HG03045 (cell line): ENCODE data around the gene KCNF1.

ENCODE experiments used
- ATAC-seq: cut with Tn5 transposase; IDR thresholded peaks from one replicate; pipeline ENCODE4 v1.9.1; 2021; ENCODE audit warnings: mild to moderate bottlenecking, moderate library complexity; ENCODE audit not compliant: unreplicated experiment

The KCNF1 gene

GRCh38 chr2:10879624-10880585 lies 31.8 kb upstream of the KCNF1 start:
- peak; percentile 7 for ATAC-seq

DNA sequence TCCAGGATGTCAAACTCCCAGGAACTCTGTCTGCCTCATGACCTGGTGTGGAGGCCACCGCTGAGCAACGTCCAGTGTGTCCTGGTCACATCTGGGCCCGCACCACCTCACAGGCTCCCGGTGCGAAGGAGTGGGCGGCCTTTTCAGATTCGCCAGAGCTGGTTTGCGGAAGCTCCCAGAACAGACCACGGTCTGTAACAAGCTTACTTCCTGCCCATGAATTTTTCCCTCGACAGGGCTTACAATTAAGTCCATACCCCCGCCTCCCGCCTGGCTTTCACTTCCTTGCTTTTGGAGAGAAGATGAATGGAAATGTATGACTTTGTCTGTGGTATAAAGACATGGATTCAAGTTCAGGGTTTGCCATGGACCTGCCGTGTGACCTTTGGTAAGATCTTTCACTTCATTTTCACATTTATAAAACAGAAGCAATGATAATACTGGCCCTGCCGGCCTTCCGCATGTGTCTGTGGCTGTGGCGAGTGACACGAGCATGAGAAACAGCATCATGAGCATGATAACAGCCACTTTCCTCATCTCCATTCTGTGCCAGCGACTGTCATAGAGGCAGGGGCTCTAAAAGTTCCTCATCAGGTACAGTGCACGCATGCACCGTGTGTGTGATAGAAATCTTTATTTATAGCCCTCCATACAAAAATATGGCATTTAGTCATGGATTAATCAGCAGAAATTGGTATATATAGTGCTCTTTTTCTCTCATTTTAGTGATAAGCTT lies 31.0 kb upstream of the KCNF1 start:
- peak; percentile 38 for ATAC-seq

- no peak for ATAC-seq
These were observed 29.2 kb upstream of the KCNF1 start for GRCh38 chr2:10882568-10882967.

- no peak for ATAC-seq
These were observed 28.7 kb upstream of the KCNF1 start for GRCh38 chr2:10883066-10883465.

DNA sequence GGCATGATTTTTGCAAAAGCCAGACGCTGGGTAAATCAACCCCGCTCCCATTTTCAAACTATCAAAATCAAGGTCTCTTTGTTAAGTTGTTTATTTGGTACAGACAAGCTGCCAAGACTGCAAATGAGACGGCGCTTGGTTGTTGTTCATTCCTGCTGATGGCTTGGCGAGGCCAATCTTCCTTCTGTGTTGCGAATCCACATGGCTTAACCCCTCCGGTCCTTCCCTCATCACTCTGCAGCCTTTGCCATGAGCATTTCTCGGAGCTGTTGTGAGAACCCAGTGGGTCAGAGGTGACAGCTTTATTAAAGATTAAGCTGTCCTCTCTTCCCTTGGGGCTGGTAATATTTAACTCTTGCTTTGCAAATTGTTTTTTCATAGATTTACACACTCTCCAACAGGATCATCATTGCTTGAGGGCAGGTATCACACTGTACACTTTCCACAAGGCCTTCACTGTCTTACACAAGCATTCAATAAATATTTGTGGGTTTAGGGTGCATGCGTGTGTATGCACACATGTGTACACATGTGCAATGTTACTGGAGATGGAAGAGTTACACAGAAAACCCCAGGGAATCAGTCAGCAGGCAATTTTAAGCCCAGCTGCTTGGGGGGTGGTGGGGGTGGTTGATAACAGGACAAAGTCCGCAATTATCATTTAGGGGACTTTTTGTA lies 27.8 kb upstream of the KCNF1 start:
- no peak for ATAC-seq

- no peak for ATAC-seq
These were observed 27.2 kb upstream of the KCNF1 start for GRCh38 chr2:10884574-10884975.

- no peak for ATAC-seq
These were observed 26.5 kb upstream of the KCNF1 start for GRCh38 chr2:10885094-10885860.

DNA sequence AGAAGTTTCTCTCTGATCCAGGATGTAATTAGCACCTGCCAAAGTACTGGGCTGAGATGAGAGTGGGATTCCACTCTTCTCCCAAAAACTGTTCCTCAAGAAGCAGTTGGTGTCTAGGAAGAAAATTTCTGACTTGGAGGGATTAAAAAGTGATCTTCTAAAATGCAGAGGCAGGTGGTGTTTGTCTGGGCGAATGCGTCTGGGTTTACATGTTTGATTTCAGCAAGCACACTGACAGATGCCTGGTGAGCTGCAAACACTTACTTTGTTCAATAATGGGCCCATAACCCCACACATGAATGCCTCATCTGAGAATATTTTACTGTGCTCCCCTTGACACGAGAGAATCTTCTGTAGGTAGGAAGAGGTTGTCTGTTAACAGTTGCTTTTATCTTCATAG lies 24.3 kb upstream of the KCNF1 start:
- no peak for ATAC-seq

DNA sequence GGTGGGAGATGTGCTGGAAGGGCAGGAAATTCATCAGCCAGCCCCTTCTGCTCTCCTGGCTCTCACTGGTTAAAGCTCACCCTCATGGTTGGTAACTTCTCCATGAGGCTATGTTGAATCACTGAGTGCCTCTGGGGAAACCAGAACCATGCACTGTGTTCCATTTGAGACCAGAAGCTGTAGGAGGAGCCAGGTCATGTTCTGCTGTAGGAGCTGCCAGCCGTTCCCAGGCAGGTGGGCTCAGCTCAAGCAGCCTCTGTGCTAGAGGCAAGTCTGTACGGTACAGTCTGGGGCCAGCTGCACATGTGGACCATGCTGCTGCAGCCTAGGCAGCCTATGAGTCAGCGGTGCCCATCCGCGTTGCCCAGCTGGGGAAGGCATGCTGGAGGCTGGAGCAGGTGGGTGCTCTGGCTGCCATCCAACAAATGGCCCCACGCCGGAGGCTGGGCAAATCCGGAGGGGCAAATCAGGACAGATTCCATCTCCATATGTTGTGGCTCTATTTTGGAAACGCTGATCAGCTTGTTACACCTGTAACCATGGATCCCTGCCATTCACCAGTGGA lies 22.0 kb upstream of the KCNF1 start:
- ATAC-seq: no peak

GRCh38 chr2:10890706-10891270 lies 20.9 kb upstream of the KCNF1 start:
- ATAC-seq: no peak

DNA sequence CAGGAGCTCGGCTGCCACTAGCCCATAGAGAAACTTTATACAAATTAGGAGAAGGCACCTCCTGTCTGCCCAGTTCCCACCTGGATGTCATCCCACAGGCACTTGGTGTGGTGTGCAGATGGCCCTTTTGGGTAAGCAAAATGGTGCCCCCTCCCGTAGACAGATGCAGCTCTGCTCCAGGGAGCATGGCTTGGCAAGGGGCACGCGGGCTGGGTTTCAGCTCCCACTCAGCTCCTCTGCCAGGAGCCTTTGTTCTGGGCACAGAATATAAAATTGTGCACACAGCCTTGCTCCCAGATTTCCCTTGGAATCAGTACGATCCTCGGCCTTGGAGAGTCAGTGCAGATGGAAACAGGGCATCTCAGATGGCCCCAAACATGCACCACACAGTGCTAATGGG lies 20.3 kb upstream of the KCNF1 start:
- ATAC-seq: no peak

DNA sequence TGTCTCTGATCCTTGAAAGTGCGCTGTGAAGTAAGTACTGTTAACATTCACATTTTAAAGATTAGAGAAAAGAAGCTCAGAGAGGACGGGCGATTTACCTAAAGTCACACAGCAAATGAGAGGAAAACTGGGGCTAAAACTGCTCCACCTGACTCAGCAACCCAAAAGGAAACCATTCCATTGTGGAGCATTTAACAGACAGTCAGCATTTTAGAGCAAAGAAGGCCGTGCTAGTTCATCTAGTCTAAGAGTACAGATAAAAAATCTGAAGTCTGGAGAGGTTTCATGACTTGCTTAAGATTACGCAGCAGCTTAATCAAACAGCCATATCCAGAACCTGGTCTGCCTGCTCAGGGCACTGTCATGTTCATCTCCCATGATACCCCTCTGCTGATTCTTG lies 19.9 kb upstream of the KCNF1 start:
- no peak for ATAC-seq

DNA sequence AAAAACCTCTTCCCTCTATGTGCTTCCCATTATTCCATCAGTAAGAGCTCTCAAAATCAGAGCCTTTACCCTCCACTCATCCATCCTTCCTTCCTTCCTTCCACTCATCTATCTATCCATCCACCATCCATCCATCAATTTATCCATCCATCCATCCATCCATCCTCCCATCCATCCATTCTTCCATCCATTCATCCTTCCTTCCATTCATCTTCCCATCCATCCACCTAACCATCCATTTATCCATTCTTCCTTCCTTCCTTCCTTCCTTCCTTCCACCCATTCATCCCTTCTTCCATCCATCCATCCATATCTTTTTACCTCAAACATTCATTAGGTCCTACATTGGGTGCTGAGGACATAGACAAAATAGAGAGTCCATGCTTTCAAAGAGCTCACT lies 19.4 kb upstream of the KCNF1 start:
- ATAC-seq: no peak

DNA sequence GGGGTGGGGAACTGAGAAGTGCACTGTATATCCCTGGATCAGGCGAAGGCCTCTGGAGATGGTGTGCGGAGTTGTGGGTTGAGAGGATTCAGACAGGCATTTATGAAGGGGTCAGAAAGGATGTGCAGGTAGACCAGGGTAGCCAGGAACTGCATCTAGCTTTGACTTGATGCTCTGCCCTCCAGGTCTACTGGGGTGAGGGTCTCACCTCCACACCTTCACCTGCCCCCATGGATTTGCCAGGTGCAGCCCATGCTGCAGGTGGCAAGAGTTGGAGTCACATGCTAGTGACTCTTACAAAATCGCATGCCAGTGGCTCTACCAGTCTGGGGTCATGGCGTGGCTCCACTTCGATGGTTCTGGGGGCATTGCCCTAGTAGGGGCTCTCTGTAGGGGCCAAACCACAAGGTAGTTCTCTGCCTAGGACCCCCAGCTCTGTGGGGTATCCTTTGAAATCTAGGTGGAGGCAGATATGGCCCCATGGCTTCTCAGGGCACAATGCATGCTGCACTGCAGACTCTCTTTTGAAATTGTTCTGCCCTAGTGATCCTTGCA lies 18.9 kb upstream of the KCNF1 start:
- ATAC-seq: no peak

DNA sequence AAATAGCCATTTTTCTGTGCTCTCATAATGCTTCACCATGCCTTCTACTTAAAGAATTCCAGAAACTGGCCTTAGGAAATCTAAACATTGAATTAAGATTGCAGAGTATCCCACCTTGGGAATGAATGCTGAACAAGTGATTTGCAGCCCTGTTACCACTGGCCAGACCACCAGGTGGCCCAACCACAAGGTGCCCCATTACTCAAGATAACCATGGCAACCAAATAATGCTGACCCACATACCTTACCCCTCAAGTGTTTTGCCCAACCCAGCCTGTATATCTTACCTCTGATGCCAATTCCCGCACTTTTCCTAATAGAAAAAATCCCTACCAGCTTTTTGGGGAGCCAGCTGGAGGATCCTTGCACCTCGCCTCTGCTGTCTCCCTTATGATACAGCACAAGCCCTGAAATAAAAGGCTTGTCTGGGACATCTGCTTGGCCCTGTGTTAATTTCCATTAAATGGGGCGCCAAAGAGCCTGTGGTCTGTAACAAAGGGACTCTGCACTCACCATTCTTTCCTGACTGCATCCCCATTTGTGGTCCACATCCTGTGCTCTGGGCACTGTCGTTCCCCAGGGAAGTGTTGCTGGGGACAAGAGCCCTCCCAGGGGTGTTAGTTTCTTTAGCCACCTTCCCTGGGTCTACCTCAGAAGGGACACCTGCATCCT lies 17.3 kb upstream of the KCNF1 start:
- no peak for ATAC-seq

- ATAC-seq: no peak
These were observed 16.5 kb upstream of the KCNF1 start for GRCh38 chr2:10895231-10895630.

DNA sequence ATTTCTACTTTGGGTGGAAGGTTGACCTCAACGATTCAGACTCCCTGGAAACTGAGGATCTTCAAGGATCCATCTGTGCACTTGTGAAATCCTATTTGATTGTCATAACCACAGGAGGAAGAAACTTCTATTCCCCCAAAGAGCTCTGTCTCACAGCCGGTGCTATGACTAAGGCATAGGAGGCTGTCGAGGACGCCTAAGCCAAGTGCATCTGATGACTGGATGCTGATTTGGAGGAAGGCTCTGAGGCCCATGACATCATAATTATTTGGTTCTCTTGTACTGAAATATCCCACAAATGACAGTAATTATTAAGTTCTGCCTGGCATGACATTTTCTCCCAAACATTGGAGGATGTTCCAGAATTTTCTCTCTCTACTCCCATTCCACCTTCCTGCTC lies 13.8 kb upstream of the KCNF1 start:
- no peak for ATAC-seq

DNA sequence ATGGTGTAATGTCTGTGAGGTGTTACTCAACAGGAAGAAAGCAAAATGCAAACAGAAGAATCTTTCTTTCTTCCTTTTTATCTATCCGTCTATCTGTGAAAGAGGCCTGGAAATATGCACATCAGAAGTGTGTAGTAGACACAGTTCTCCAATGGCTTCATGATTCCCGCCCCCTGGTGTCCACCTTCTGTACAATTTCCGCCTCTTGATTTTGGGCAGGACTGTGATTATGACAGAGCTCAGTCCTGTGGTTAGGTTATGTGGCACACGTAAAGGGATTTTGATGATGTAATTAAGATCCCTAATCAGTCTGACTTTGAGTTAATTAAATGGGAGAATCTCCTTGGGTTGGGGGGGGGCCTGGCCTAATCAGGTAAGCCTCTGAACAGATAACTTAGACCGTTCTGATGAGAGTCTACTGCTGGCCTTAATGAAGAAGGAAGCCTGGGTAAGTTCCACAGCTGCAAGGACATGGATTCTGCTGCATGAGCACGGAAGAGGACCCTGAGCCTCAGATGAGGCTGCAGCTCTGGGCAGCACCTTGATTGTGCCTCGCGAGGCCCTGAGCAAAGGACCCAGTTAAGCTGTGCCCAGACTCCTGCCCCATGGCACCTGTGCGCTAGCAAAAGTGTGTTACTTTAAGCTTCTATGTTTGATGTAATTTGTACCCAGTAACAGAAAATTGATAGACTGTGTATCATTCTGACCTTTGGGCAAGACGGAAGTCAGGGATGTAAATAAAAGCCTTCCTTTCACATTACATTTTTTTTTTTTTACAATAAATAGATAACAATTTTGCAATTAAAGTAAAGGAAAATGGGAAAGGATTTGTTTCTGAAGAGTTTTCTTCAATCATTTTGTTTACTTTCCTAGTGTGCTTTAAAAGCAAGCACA lies 11.3 kb upstream of the KCNF1 start:
- ATAC-seq: no peak
